Ovary (tissue), 9 donors: ENCODE data around the gene DOCK8. TPM values are rescaled to one million over a fixed set of nuclear protein-coding genes. Genes with fewer than 3 reads are reported as not detected.

Experiments
- DNase-seq, 5 donors: peaks; one replicate each; pipeline ENCODE4 v3.0.0-alpha.2; 2019 to 2020
- H3K27ac ChIP-seq, 2 donors: fragments of 200-600 bp; one replicate each; pipeline versions ENCODE4 v1.5.1 to v1.8.0; 2019 to 2022
- H3K27me3 ChIP-seq: fragments of 200-600 bp; one replicate; pipeline ENCODE4 v1.8.0; 2022
- H3K36me3 ChIP-seq: fragments of 200-600 bp; sonication (generic); one replicate; pipeline ENCODE4 v1.5.1; 2019
- H3K4me1 ChIP-seq: one replicate; pipeline ENCODE4 v1.8.1; 2013; ENCODE audit warnings: mild to moderate bottlenecking, moderate library complexity; ENCODE audit not compliant: insufficient read depth
- H3K4me3 ChIP-seq: fragments of 200-600 bp; sonication (generic); one replicate; pipeline ENCODE4 v1.5.1; 2017
- H3K9me3 ChIP-seq, 2 donors: fragments of 200-600 bp in 1 of 2; sonication (generic) in 1 of 2; one replicate each; pipeline versions ENCODE4 v1.5.1 to v1.8.1; 2013 to 2019; ENCODE audit warnings: mild to moderate bottlenecking in 1 of 2, moderate library complexity in 1 of 2
- CTCF ChIP-seq, 3 donors: fragments of 450-650 bp in 2 of 3; fragments of 200-600 bp in 1 of 3; IDR thresholded peaks; one replicate each; pipeline versions ENCODE4 v1.5.1 to v1.8.0; 2016 to 2022; ENCODE audit warnings: antibody characterized with exemption in 3 of 3, mild to moderate bottlenecking in 1 of 3
- EP300 ChIP-seq: sonication (generic); formaldehyde crosslinking; IDR thresholded peaks from one replicate; pipeline ENCODE4 v1.6.1; 2017; ENCODE audit warnings: antibody characterized with exemption
- POLR2A ChIP-seq: fragments of 450-650 bp; IDR thresholded peaks from one replicate; pipeline ENCODE4 v1.6.1; 2017; ENCODE audit warnings: antibody characterized with exemption, mild to moderate bottlenecking, moderate library complexity
- WGBS, 3 donors: extraction: QIAGEN DNeasy Blood & Tissue Kit in 1 of 3; methylation state at CpG; one replicate each; pipeline versions ENCODE4 v1.1.5 to v1.1.7; 2013 to 2017; 5-methylcytosine and 5-hydroxymethylcytosine counted together
- intact Hi-C, 4 donors: fragments of 100-400 bp; cut with DNase I; formaldehyde crosslinking; loops; one replicate each; pipeline versions ENCODE4 v1.11.0 to v1.15.1; 2022 to 2023
- polyA plus RNA-seq, 2 donors: library from polyadenylated mRNA; stranded (reverse); fragments of 200-250 nt in 1 of 2; fragments of 350-450 nt in 1 of 2; fragmentation: Illumina TruSeq in 1 of 2; extraction: RNeasy Lipid Tissue Mini Kit (QIAGEN cat#74804) in 1 of 2; gene quantifications; one replicate each; pipeline ENCODE4 v1.2.3, GENCODE V29; 2013 to 2014
- total RNA-seq, 7 donors: library from RNA; depleted of rRNA in 2 of 7; stranded (reverse); fragments of >200 nt in 2 of 7; fragmentation: NEBNext Ultra II Directional in 3 of 7; extraction: Animal tissue kit (Norgen Biotek cat#: 25700) in 3 of 7; gene quantifications; one replicate each; pipeline versions ENCODE4 v1.1.0 to v1.2.4, GENCODE V29; 2016 to 2023
- donor health status: DM: no; HTN: no; CAD: no; lungs with moderate emphysema.
- donor health status: DM: no; HTN: no; CAD: no.
- donor health status: Bipolar disorder and iron deficiency.
- donor health status: DM: yes; HTN: yes; CAD: no.
- donor health status: DM: no; HTN: no; CAD: no.
- donor health status: DM: yes; HTN: yes; CAD: no.

Gene DOCK8
- total and polyA plus RNA-seq, 9 donors: 1.4 to 12.2 (median 7.3) TPM

GRCh38 chr9:254516-254915 is 39.9 kb downstream of the DOCK8 start:
- intact Hi-C loops: no loop called here
- no peak overlapping the region for H3K27ac ChIP-seq
- WGBS, 3 donors: 69 to 73% (median 70%) methylated on average over 4 of the region's 4 CpGs

DNA sequence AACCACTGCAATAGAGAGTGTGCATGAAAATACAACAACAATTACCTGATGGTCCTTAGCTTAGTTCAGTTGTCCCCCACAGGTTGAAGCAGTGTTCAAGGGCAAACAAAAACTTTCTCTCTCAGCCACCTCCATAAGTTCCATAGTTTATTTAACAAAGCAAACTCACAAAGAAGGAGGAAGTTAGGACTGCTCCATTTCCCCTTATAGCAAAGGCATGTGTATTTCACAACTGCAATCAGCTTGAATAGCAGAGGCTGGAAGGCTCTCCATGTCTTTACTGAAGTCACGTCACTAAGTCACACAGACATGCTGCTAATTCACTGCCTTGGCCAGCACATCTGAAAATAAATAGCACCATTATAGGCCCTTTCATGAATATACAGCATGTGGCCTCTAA is 43.3 kb downstream of the DOCK8 start:
- DNase-seq: no peak
- intact Hi-C loops: no loop called here
- no peaks in the 10 kb centered on the region for H3K27me3 ChIP-seq
- H3K4me3 ChIP-seq: no peak overlapping the region
- 0 to 77% (median 3%) methylated on average over 1 of the region's 1 CpG for WGBS, 3 donors
- no peak overlapping the region for H3K27ac ChIP-seq
- no peaks in the 10 kb centered on the region for H3K4me1 ChIP-seq
- no peak for TF ChIP-seq POLR2A
- no peak for TF ChIP-seq EP300
- TF ChIP-seq CTCF (IDR thresholded peaks at IDR 0.05): no peak
- no peaks in the 10 kb centered on the region for H3K36me3 ChIP-seq
- no peaks in the 10 kb centered on the region for H3K9me3 ChIP-seq

More at GRCh38 chr9:254516-254915, 39.9 kb downstream of the DOCK8 start:
- Histone ChIP-seq H3K36me3 (no peaks in the 10 kb centered on the region), H3K27me3 (no peaks in the 10 kb centered on the region), H3K4me3 (no peak overlapping the region), H3K9me3 (no peaks in the 10 kb centered on the region), H3K4me1 (no peaks in the 10 kb centered on the region)
- TF ChIP-seq EP300: no peak
- no peak for TF ChIP-seq POLR2A
- TF ChIP-seq CTCF (IDR thresholded peaks at IDR 0.05): no peak
- DNase-seq: no peak

- H3K4me1 ChIP-seq: no peaks in the 10 kb centered on the region
- no peak for TF ChIP-seq EP300
- TF ChIP-seq CTCF (IDR thresholded peaks at IDR 0.05): no peak
- no peak for TF ChIP-seq POLR2A
- no peak overlapping the region for H3K4me3 ChIP-seq
- no peaks in the 10 kb centered on the region for H3K27me3 ChIP-seq
- intact Hi-C loops: no loop called here
- 30 to 55% (median 38%) methylated on average over 2 of the region's 2 CpGs for WGBS, 3 donors
- H3K27ac ChIP-seq: no peak overlapping the region
- no peak for DNase-seq
- no peaks in the 10 kb centered on the region for H3K9me3 ChIP-seq
- H3K36me3 ChIP-seq: no peaks in the 10 kb centered on the region
Measured at GRCh38 chr9:259405-260404, 45.0 kb downstream of the DOCK8 start.

DNA sequence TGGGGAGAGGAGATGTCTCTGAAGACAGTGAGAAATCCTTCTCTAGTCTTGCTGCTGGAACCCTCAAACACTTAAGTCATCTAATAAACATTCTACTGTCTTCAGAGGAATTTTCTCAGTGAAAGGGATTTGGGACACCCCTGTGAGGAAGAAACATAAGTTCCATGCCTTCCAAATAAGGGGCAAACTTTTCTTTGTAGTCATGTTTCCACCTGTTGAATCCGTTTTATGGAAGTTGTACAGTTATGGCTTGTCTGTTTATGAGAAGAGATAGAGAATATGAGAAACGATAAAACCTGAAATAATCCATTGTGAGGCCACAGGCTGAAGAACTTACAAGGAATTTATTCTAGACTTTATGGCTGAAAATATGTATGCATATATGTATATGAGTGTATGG is 49.6 kb downstream of the DOCK8 start:
- H3K27ac ChIP-seq: no peak overlapping the region
- 33 to 74% (median 40%) methylated on average over 2 of the region's 2 CpGs for WGBS, 3 donors
- no peaks in the 10 kb centered on the region for H3K36me3 ChIP-seq
- no peak for TF ChIP-seq POLR2A
- TF ChIP-seq CTCF (IDR thresholded peaks at IDR 0.05): no peak
- TF ChIP-seq EP300: no peak
- intact Hi-C loops: no loop called here
- no peaks in the 10 kb centered on the region for H3K4me1 ChIP-seq
- H3K9me3 ChIP-seq: no peaks in the 10 kb centered on the region
- DNase-seq: no peak
- H3K4me3 ChIP-seq: no peak overlapping the region
- no peaks in the 10 kb centered on the region for H3K27me3 ChIP-seq
